B cell (primary cell): ENCODE results near the gene PANK2. TPM values are rescaled to one million over a fixed set of nuclear protein-coding genes. Genes with fewer than 3 reads are reported as not detected.
"Not testable (repeated sequence)": the region's sequence is repeated elsewhere in the genome, so short reads cannot be mapped to it uniquely, and the experiment has no call there.

Experiments used
- ATAC-seq: fragments of 200-7000 bp; cut with Tn5 transposase; one replicate; pipeline ENCODE4 v1.10.0; 2021; ENCODE audit warnings: low read depth, mild to moderate bottlenecking, moderate number of reproducible peaks, moderate library complexity
- CTCF ChIA-PET: fragments of 350-600 bp; sonication (Branson Sonifier 250); formaldehyde crosslinking; loops from one replicate; lab custom pipeline; 2021; ENCODE audit warnings: antibody characterized with exemption, inconsistent platforms; lab: Charles Lee
- POLR2A ChIA-PET: fragments of 350-600 bp; sonication (Branson Sonifier 250); formaldehyde crosslinking; loops from one replicate; lab custom pipeline; 2021; ENCODE audit warnings: antibody characterized with exemption; lab: Charles Lee
- DNase-seq: peaks from one replicate; pipeline ENCODE4 v3.0.0; 2013
- H2AFZ ChIP-seq: 2 replicates; pipeline ENCODE4 v1.6.1; 2012; ENCODE audit warnings: mild to moderate bottlenecking, low read depth, low read length; ENCODE audit not compliant: insufficient read depth, poor library complexity, severe bottlenecking
- H3K27ac ChIP-seq, 2 donors: 1 replicate in 1 of 2; 2 replicates in 1 of 2; pipeline ENCODE4 v1.5.1; 2012 to 2013; ENCODE audit warnings: low read length in 2 of 2, mild to moderate bottlenecking in 2 of 2, moderate library complexity in 1 of 2
- H3K27me3 ChIP-seq, 4 experiments: fragments of 200-600 bp in 1 of 4; sonication (generic) in 1 of 4; replicated peaks in 1 of 4; 1 replicate in 2 of 4; 2 replicates in 2 of 4; pipeline versions ENCODE4 v1.6.1 to v1.7.0; 2013 to 2016; ENCODE audit warnings: low read length in 3 of 4, mild to moderate bottlenecking in 2 of 4, mixed read lengths in 1 of 4, moderate library complexity in 1 of 4; ENCODE audit not compliant: insufficient read depth in 4 of 4, control insufficient read depth in 3 of 4; ENCODE audit errors: control extremely low read depth in 1 of 4
- H3K36me3 ChIP-seq, 2 experiments: replicated peaks in 1 of 2; 1 replicate in 1 of 2; 2 replicates in 1 of 2; pipeline versions ENCODE4 v1.6.1 to v1.7.1; 2013; ENCODE audit warnings: low read length in 1 of 2; ENCODE audit not compliant: insufficient read depth in 2 of 2, control insufficient read depth in 1 of 2; ENCODE audit errors: control extremely low read depth in 1 of 2, extremely low read depth in 1 of 2
- H3K4me1 ChIP-seq, 2 donors: fragments of 200-600 bp in 1 of 2; sonication (generic) in 1 of 2; 1 replicate in 1 of 2; 2 replicates in 1 of 2; pipeline versions ENCODE4 v1.5.1 to v1.6.1; 2013 to 2017; ENCODE audit warnings: low read length in 2 of 2; ENCODE audit not compliant: control insufficient read depth in 2 of 2, insufficient read depth in 2 of 2
- H3K4me2 ChIP-seq: replicated peaks from 2 replicates; pipeline ENCODE3; 2012; ENCODE audit warnings: mild to moderate bottlenecking, low read depth, low read length; ENCODE audit not compliant: poor library complexity, severe bottlenecking
- H3K4me3 ChIP-seq, 5 experiments: fragments of 200-600 bp in 1 of 5; sonication (generic) in 1 of 5; 1 replicate in 3 of 5; 2 replicates in 2 of 5; pipeline versions ENCODE4 v1.5.1 to v1.7.0; 2011 to 2016; ENCODE audit warnings: low read length in 4 of 5, mild to moderate bottlenecking in 4 of 5, low read depth in 2 of 5, control low read depth in 1 of 5, moderate library complexity in 1 of 5; ENCODE audit not compliant: insufficient read depth in 1 of 5; ENCODE audit errors: control extremely low read depth in 1 of 5, extremely low read depth in 1 of 5
- H3K79me2 ChIP-seq: fragments of 200-600 bp; sonication (generic); one replicate; pipeline ENCODE4 v1.6.0; 2016; ENCODE audit warnings: low read length; ENCODE audit not compliant: control insufficient read depth, insufficient read depth
- H3K9ac ChIP-seq: fragments of 200-600 bp; sonication (generic); 2 replicates; pipeline ENCODE4 v1.6.1; 2017; ENCODE audit warnings: mild to moderate bottlenecking, low read length, moderate library complexity
- H3K9me3 ChIP-seq, 3 donors: one replicate each; pipeline versions ENCODE4 v1.6.1 to v1.7.1; 2013; ENCODE audit warnings: low read length in 2 of 3; ENCODE audit not compliant: control insufficient read depth in 2 of 3, insufficient read depth in 1 of 3; ENCODE audit errors: control extremely low read depth in 1 of 3
- H4K20me1 ChIP-seq: 2 replicates; pipeline ENCODE4 v1.6.0; 2012; ENCODE audit warnings: mild to moderate bottlenecking, low read length; ENCODE audit not compliant: insufficient read depth, control insufficient read depth, poor library complexity, severe bottlenecking
- H3K27ac Mint-ChIP-seq: one replicate; pipeline ENCODE4 v1.8.0; 2021; ENCODE audit warnings: mixed read lengths
- H3K27me3 Mint-ChIP-seq: one replicate; pipeline ENCODE4 v1.8.0; 2021; ENCODE audit warnings: mixed read lengths
- H3K4me1 Mint-ChIP-seq: one replicate; pipeline ENCODE4 v1.8.0; 2021; ENCODE audit warnings: mixed read lengths
- H3K4me3 Mint-ChIP-seq: one replicate; pipeline ENCODE4 v1.8.0; 2021; ENCODE audit warnings: mixed read lengths
- H3K9me3 Mint-ChIP-seq: one replicate; pipeline ENCODE4 v1.8.0; 2022; ENCODE audit warnings: mixed read lengths; ENCODE audit not compliant: insufficient read depth
- CTCF ChIP-seq: fragments of 200-600 bp; IDR thresholded peaks from one replicate; pipeline ENCODE4 v1.8.0; 2022; ENCODE audit warnings: antibody characterized with exemption, mild to moderate bottlenecking
- EZH2 ChIP-seq: IDR thresholded peaks from 2 replicates; pipeline ENCODE4 v1.6.1; 2012; ENCODE audit warnings: borderline replicate concordance, low read depth, mild to moderate bottlenecking, moderate library complexity, low read length; ENCODE audit not compliant: insufficient read depth, poor library complexity, severe bottlenecking
- WGBS: methylation state at CpG from one replicate; pipeline ENCODE4 v1.1.5; 2013; ENCODE audit warnings: missing lambda C conversion rate; ENCODE audit not compliant: insufficient coverage; 5-methylcytosine and 5-hydroxymethylcytosine counted together
- intact Hi-C: fragments of 100-400 bp; cut with micrococcal nuclease; formaldehyde crosslinking; loops from one replicate; pipeline ENCODE4 v1.10.0; 2022
- polyA plus RNA-seq: library from polyadenylated mRNA; depleted of rRNA; stranded (reverse); fragments of >200 nt; gene quantifications from 2 replicates; pipeline ENCODE4 v1.2.3, GENCODE V29; 2012
- total RNA-seq, 2 donors: library from RNA; stranded (reverse); fragments of 120-200 nt in 1 of 2; gene quantifications; 1 replicate in 1 of 2; 2 replicates in 1 of 2; pipeline versions ENCODE4 v1.2.3 to v1.2.4, GENCODE V29; 2013 to 2022

The PANK2 gene
- total and polyA plus RNA-seq, 2 donors (not counting 1 experiment from before 2014, with no cell fraction given) = 20.5 to 63.3 TPM

DNA sequence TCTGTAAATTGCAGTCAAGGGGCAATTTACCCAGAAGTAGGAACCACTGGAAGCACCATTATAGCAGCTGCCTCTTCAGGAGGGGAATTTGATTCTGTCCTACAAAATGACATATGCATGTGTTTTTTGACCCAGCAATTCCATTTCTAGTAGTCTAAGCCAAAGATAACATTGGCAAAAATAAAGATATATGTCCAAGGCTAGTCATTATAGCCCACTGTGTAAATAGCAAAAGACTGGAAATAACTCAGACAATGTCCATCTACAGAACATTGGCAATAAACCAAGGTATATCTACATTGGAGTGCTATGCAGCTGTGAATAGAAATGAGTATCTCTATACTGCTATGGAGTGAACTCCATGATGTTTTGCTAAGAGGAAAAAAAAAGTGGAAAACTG is 12.5 kb upstream of the PANK2 start:
- ChIA-PET CTCF (interaction anchor here (1.3 kb wide), 1 partner anchor 21 kb away, joined by 3 read pairs; no protein-coding TSS in a partner anchor), POLR2A (no interaction called here)
- Histone ChIP-seq H3K36me3 (peaks cover 0 to 14% of the 10 kb centered on the region in 2 experiments), H3K27ac (no peak overlapping the region), H3K9me3 (no peaks in the 10 kb centered on the region), H3K27me3 (no peaks in the 10 kb centered on the region), H3K4me3 (no peak overlapping the region), H2AFZ (no peak overlapping the region), H3K4me1 (no peaks in the 10 kb centered on the region), H4K20me1 (peaks cover 17% of the 10 kb centered on the region), H3K4me2 (no peak overlapping the region), H3K9ac (no peak overlapping the region), H3K79me2 (peaks cover 18% of the 10 kb centered on the region)
- ATAC-seq = no peak
- no peak for DNase-seq
- Mint-ChIP-seq H3K4me3 (no peak overlapping the region), H3K27ac (no peak overlapping the region), H3K4me1 (peaks cover 18% of the 10 kb centered on the region), H3K9me3 (no peaks in the 10 kb centered on the region), H3K27me3 (no peaks in the 10 kb centered on the region)
- intact Hi-C loops = no loop called here
- TF ChIP-seq CTCF (no peak), EZH2 (no peak)

GRCh38 chr20:3878921-3879274 is 10.3 kb upstream of the PANK2 start:
- H2AFZ ChIP-seq, H3K9me3 ChIP-seq, H3K4me2 ChIP-seq, H3K4me3 ChIP-seq, H3K4me3 Mint-ChIP-seq, DNase-seq, H3K9ac ChIP-seq, intact Hi-C loops, H3K9me3 Mint-ChIP-seq, H3K4me1 Mint-ChIP-seq, H3K27ac ChIP-seq, H3K36me3 ChIP-seq, H3K4me1 ChIP-seq, H3K27ac Mint-ChIP-seq, H3K27me3 Mint-ChIP-seq, H4K20me1 ChIP-seq, H3K27me3 ChIP-seq, ATAC-seq: not testable (repeated sequence)
- ChIA-PET POLR2A (interaction anchor here (0.7 kb wide), 1 partner anchor 93 kb away, joined by 6 read pairs; the partner anchor contains the start of gene CENPB), CTCF (interaction anchor here (1.3 kb wide), 1 partner anchor 24 kb away, joined by 3 read pairs; no protein-coding TSS in a partner anchor)
- peaks cover 12% of the 10 kb centered on the region for H3K79me2 ChIP-seq
- 97% methylated on average over 3 of the region's 4 CpGs for WGBS
